ENCODE data around the gene EGF. TPM values are rescaled to one million over a fixed set of nuclear protein-coding genes. Genes with fewer than 3 reads are reported as not detected.

The EGF gene
- total RNA-seq, 1 experiment from 2014 or later, result 26.7 TPM

DNA sequence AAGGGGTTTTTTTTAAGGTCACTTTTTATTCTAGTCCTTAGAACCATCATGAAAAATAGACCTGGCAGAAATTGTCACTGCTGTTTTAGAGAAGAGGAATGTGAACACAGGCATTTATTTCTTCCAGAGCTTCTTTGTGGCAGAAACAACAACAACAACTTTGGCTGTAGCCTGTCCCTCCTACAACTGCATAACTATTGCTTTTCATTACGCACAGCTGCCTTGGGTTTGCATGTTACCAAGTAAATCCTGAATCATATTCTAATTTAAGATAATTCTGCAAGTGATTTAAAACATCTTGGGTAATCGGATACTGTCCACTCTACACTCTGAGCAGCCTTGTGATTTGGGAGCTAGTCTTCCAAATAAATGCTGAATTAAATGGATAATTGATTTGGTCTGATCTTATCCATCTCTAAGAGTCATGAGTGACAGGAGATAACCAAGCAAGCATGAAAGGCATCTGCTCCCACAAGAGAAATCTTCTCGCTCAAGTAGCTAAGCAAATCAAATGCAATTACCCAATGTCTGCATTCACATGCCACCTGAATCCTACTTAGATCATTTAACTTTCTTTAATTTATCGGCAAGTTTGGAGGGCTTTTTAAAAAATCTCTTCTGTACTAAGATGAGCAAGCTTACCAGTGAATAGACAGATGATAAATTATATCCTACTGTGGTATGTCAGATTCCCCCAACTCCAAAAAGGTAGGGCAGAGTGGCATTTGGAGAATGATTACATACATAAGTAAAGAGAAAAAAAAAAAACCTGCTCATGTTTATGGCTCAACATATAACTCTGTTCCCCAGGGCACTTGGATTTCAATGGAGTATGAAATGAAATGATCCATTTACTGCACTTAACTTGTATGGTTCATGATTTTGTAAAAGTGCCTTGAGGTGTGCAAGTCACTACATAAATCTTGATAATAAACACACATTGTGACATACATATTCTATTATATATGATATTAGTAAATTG lies 73.6 kb downstream of the EGF start:
- no peak for DNase-seq (ENCODE audit: low spot score)
- ChIA-PET POLR2A (ENCODE audit: low non-redundant PET) (no interaction called here), CTCF (no interaction called here)
- no peak for TF ChIP-seq EZH2 (IDR thresholded peaks at IDR 0.05; ENCODE audit: borderline replicate concordance, low read depth, low read length, poor library complexity, severe bottlenecking)
- TF ChIP-seq, protein P1, sequence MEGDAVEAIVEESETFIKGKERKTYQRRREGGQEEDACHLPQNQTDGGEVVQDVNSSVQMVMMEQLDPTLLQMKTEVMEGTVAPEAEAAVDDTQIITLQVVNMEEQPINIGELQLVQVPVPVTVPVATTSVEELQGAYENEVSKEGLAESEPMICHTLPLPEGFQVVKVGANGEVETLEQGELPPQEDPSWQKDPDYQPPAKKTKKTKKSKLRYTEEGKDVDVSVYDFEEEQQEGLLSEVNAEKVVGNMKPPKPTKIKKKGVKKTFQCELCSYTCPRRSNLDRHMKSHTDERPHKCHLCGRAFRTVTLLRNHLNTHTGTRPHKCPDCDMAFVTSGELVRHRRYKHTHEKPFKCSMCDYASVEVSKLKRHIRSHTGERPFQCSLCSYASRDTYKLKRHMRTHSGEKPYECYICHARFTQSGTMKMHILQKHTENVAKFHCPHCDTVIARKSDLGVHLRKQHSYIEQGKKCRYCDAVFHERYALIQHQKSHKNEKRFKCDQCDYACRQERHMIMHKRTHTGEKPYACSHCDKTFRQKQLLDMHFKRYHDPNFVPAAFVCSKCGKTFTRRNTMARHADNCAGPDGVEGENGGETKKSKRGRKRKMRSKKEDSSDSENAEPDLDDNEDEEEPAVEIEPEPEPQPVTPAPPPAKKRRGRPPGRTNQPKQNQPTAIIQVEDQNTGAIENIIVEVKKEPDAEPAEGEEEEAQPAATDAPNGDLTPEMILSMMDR (conservative IDR thresholded peaks at IDR 0.05; ENCODE audit: low read depth, low read length), result no peak
- intact Hi-C loops (cut with micrococcal nuclease; ENCODE audit: unreplicated experiment), result no loop called here
- Histone ChIP-seq H3K4me3 (ENCODE audit: low read depth, low read length, poor library complexity, severe bottlenecking) (no peak overlapping the region), H3K27ac (ENCODE audit: low read depth, low read length, poor library complexity, severe bottlenecking) (no peak overlapping the region), H3K4me1 (ENCODE audit: insufficient read depth, low read length, poor library complexity, severe bottlenecking) (peaks cover 22% of the 10 kb centered on the region), H3K27me3 (replicated peaks; ENCODE audit: insufficient read depth, low read depth, low read length, poor library complexity) (no peaks in the 10 kb centered on the region), H3K9me3 (ENCODE audit: low read depth, low read length, poor library complexity, severe bottlenecking) (no peaks in the 10 kb centered on the region), H3K36me3 (ENCODE audit: insufficient read depth, low read length, poor library complexity, severe bottlenecking) (peaks cover 29% of the 10 kb centered on the region)
- no TSS peak for BruUV-seq (replicated peaks)

DNA sequence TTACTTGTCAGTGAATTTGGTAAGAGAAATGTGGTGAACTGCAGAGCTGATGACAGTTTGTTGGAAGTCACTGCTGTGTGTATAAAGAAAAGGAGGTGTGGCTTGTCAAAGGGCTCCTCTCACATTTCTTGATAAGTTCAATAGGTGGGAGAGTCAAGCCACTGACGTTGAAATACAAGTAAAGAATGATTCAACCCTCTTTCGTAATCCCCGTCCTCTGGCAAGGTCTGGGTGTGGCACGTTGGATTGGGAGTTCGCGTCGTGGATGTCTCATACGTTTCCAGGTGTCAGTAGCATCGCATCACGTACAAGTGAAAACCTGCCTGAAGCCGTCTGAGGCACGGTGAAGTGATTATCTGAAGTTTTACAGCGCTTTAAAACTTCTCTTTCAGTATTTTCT lies 76.4 kb downstream of the EGF start:
- CTCF ChIA-PET, result no interaction called here

DNA sequence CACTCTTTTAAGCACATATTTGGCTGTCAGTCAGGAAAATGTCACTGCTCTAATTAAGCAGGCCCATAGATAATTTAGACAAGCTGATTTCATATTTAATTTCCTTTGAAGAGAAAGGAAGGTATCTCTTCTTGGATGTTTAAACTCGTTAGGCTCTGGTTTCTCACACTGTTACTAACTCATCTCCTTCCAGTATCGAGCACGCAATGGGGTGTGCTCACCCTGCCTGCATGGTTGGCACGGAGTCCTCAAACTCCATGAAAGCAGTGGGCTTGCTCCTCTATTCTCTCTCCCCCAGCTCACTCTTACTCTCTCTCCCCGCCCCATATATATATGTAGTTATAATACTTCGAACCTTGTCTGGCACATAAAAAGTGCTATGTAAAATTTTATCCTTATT lies 76.9 kb downstream of the EGF start:
- CTCF ChIA-PET, result no interaction called here
- no TSS peak for BruUV-seq (replicated peaks)
- H3K4me1 ChIP-seq (ENCODE audit: insufficient read depth, low read length, poor library complexity, severe bottlenecking), result peaks cover 30% of the 10 kb centered on the region
- H3K9me3 ChIP-seq (ENCODE audit: low read depth, low read length, poor library complexity, severe bottlenecking), result no peaks in the 10 kb centered on the region
- POLR2A ChIA-PET (ENCODE audit: low non-redundant PET), result no interaction called here
- no peak for TF ChIP-seq EZH2 (IDR thresholded peaks at IDR 0.05; ENCODE audit: borderline replicate concordance, low read depth, low read length, poor library complexity, severe bottlenecking)
- TF ChIP-seq, protein P1 (conservative IDR thresholded peaks at IDR 0.05; ENCODE audit: low read depth, low read length), result no peak
- intact Hi-C loops (cut with micrococcal nuclease; ENCODE audit: unreplicated experiment), result no loop called here
- H3K27ac ChIP-seq (ENCODE audit: low read depth, low read length, poor library complexity, severe bottlenecking), result peak overlapping the region; percentile 6
- H3K27me3 ChIP-seq (replicated peaks; ENCODE audit: insufficient read depth, low read depth, low read length, poor library complexity), result no peaks in the 10 kb centered on the region
- no peak overlapping the region for H3K4me3 ChIP-seq (ENCODE audit: low read depth, low read length, poor library complexity, severe bottlenecking)
- peaks cover 20% of the 10 kb centered on the region for H3K36me3 ChIP-seq (ENCODE audit: insufficient read depth, low read length, poor library complexity, severe bottlenecking)
- peak; percentile 23 for DNase-seq (ENCODE audit: low spot score)

More for the DNA sequence above, 76.4 kb downstream of the EGF start:
- Histone ChIP-seq H3K27me3 (replicated peaks; ENCODE audit: insufficient read depth, low read depth, low read length, poor library complexity) (no peaks in the 10 kb centered on the region), H3K4me3 (ENCODE audit: low read depth, low read length, poor library complexity, severe bottlenecking) (no peak overlapping the region), H3K27ac (ENCODE audit: low read depth, low read length, poor library complexity, severe bottlenecking) (peak overlapping the region; percentile 6), H3K36me3 (ENCODE audit: insufficient read depth, low read length, poor library complexity, severe bottlenecking) (peaks cover 23% of the 10 kb centered on the region), H3K9me3 (ENCODE audit: low read depth, low read length, poor library complexity, severe bottlenecking) (no peaks in the 10 kb centered on the region), H3K4me1 (ENCODE audit: insufficient read depth, low read length, poor library complexity, severe bottlenecking) (peaks cover 30% of the 10 kb centered on the region)
- DNase-seq (ENCODE audit: low spot score), result peak; percentile 21
- TF ChIP-seq, protein P1 (conservative IDR thresholded peaks at IDR 0.05; ENCODE audit: low read depth, low read length), result no peak
- no peak for TF ChIP-seq EZH2 (IDR thresholded peaks at IDR 0.05; ENCODE audit: borderline replicate concordance, low read depth, low read length, poor library complexity, severe bottlenecking)
- intact Hi-C loops (cut with micrococcal nuclease; ENCODE audit: unreplicated experiment), result no loop called here
- no TSS peak for BruUV-seq (replicated peaks)
- POLR2A ChIA-PET (ENCODE audit: low non-redundant PET), result no interaction called here

Measured in A673 (cell line).